ENCODE data around the gene LIN9. TPM values are rescaled to one million over a fixed set of nuclear protein-coding genes. Genes with fewer than 3 reads are reported as not detected.
A peak's percentile ranks its signal among the peaks of the same experiment; 100 is the strongest.
"Not testable (repeated sequence)": the region's sequence is repeated elsewhere in the genome, so short reads cannot be mapped to it uniquely, and the experiment has no call there.

LIN9 gene
- 1 to 10 TPM; 6.4 to 10.0 TPM for total RNA-seq

GRCh38 chr1:226308723-226309397 is at the start of gene LIN9:
Gene LIN9, minus strand, starts transcription at chr1:226309164. Its CDS starts 25 bp downstream, at chr1:226309139.
- Mint-ChIP-seq H3K36me3 (peaks cover 0 to 8% of the 10 kb centered on the region in 2 donors), H3K27ac (peak within 1 kb of the TSS; percentile 84 to 91), H3K9me3 (no peaks in the 10 kb centered on the region)
- DNase-seq (ENCODE audit: low spot score in 2 of 2) (peak; percentile 91 to 96), ATAC-seq (peak; percentile 82 to 91)

- DNase-seq (ENCODE audit: low spot score in 2 of 2) (no peak), ATAC-seq (no peak)
- Mint-ChIP-seq H3K27ac (no peak overlapping the region), H3K9me3 (no peaks in the 10 kb centered on the region), H3K36me3 (peaks cover 0 to 22% of the 10 kb centered on the region in 2 donors)
These were observed 48.5 kb upstream of the LIN9 start for GRCh38 chr1:226357416-226357815.

GRCh38 chr1:226355669-226356551 is 46.9 kb upstream of the LIN9 start:
- Mint-ChIP-seq H3K27ac (peak overlapping the region in 1 of 2 donors; percentile 20), H3K9me3 (no peaks in the 10 kb centered on the region), H3K36me3 (peaks cover 0 to 8% of the 10 kb centered on the region in 2 donors)
- ATAC-seq = peak in 1 of 2 donors; percentile 9
- no peak for DNase-seq (ENCODE audit: low spot score in 2 of 2)

- H3K36me3 Mint-ChIP-seq = no peaks in the 10 kb centered on the region
- no peak overlapping the region for H3K27ac Mint-ChIP-seq
- no peaks in the 10 kb centered on the region for H3K9me3 Mint-ChIP-seq
- ATAC-seq (no peak), DNase-seq (ENCODE audit: low spot score in 2 of 2) (no peak)
These were observed 46.1 kb upstream of the LIN9 start for GRCh38 chr1:226355016-226355415.

GRCh38 chr1:226353698-226354525 is 44.9 kb upstream of the LIN9 start:
- ATAC-seq (no peak), DNase-seq (ENCODE audit: low spot score in 2 of 2) (no peak)
- H3K9me3 Mint-ChIP-seq = no peaks in the 10 kb centered on the region
- no peaks in the 10 kb centered on the region for H3K36me3 Mint-ChIP-seq
- peak overlapping the region; percentile 1 to 68 for H3K27ac Mint-ChIP-seq

GRCh38 chr1:226351709-226352108 is 42.7 kb upstream of the LIN9 start:
- DNase-seq (ENCODE audit: low spot score in 2 of 2) = no peak
- ATAC-seq = no peak
- Mint-ChIP-seq H3K9me3 (no peaks in the 10 kb centered on the region), H3K36me3 (no peaks in the 10 kb centered on the region), H3K27ac (no peak overlapping the region)

GRCh38 chr1:226350519-226350865 is 41.5 kb upstream of the LIN9 start:
- no peaks in the 10 kb centered on the region for H3K36me3 Mint-ChIP-seq
- no peak overlapping the region for H3K27ac Mint-ChIP-seq
- ATAC-seq = no peak
- no peak for DNase-seq (ENCODE audit: low spot score in 2 of 2)
- H3K9me3 Mint-ChIP-seq = no peaks in the 10 kb centered on the region

- DNase-seq (ENCODE audit: low spot score in 2 of 2) (no peak), ATAC-seq (peak in 1 of 2 donors; percentile 17)
- Mint-ChIP-seq H3K36me3 (no peaks in the 10 kb centered on the region), H3K9me3 (no peaks in the 10 kb centered on the region), H3K27ac (no peak overlapping the region)
These were observed 41.0 kb upstream of the LIN9 start for GRCh38 chr1:226349801-226350518.

GRCh38 chr1:226349081-226349480 is 40.1 kb upstream of the LIN9 start:
- DNase-seq (ENCODE audit: low spot score in 2 of 2) (no peak), ATAC-seq (no peak)
- no peaks in the 10 kb centered on the region for H3K9me3 Mint-ChIP-seq
- no peak overlapping the region for H3K27ac Mint-ChIP-seq
- no peaks in the 10 kb centered on the region for H3K36me3 Mint-ChIP-seq

- DNase-seq (ENCODE audit: low spot score in 2 of 2) = no peak
- Mint-ChIP-seq H3K27ac (peak overlapping the region in 1 of 2 donors; percentile 32), H3K9me3 (peaks cover 7 to 13% of the 10 kb centered on the region in 2 donors), H3K36me3 (peaks cover 12% of the 10 kb centered on the region in 2 donors)
- no peak for ATAC-seq
These were observed 35.7 kb upstream of the LIN9 start for GRCh38 chr1:226344441-226345259.

- ATAC-seq (no peak), DNase-seq (ENCODE audit: low spot score in 2 of 2) (no peak)
- H3K9me3 Mint-ChIP-seq = peaks cover 7 to 13% of the 10 kb centered on the region in 2 donors
- peaks cover 12% of the 10 kb centered on the region in 2 donors for H3K36me3 Mint-ChIP-seq
- no peak overlapping the region for H3K27ac Mint-ChIP-seq
These were observed 33.7 kb upstream of the LIN9 start for GRCh38 chr1:226342656-226343055.

- not testable (repeated sequence) for H3K27ac Mint-ChIP-seq
These were observed 31.1 kb upstream of the LIN9 start for GRCh38 chr1:226340111-226340510.

GRCh38 chr1:226337276-226337875 is 28.4 kb upstream of the LIN9 start:
- peak in 1 of 2 donors; percentile 46 for ATAC-seq
- no peak for DNase-seq (ENCODE audit: low spot score in 2 of 2)
- Mint-ChIP-seq H3K36me3 (peaks cover 12% of the 10 kb centered on the region in 2 donors), H3K27ac (no peak overlapping the region), H3K9me3 (peaks cover 7 to 13% of the 10 kb centered on the region in 2 donors)

More at GRCh38 chr1:226340111-226340510, 31.1 kb upstream of the LIN9 start:
- ATAC-seq; DNase-seq (ENCODE audit: low spot score in 2 of 2): not testable (repeated sequence)
- H3K36me3 Mint-ChIP-seq = peaks cover 12% of the 10 kb centered on the region in 2 donors
- peaks cover 7 to 13% of the 10 kb centered on the region in 2 donors for H3K9me3 Mint-ChIP-seq

- peaks cover 6 to 7% of the 10 kb centered on the region in 2 donors for H3K9me3 Mint-ChIP-seq
- H3K36me3 Mint-ChIP-seq = peaks cover 7% of the 10 kb centered on the region in 2 donors
- no peak for DNase-seq (ENCODE audit: low spot score in 2 of 2)
- no peak for ATAC-seq
- H3K27ac Mint-ChIP-seq = no peak overlapping the region
These were observed 26.7 kb upstream of the LIN9 start for GRCh38 chr1:226335661-226336060.

GRCh38 chr1:226332947-226333346 is 24.0 kb upstream of the LIN9 start:
- ATAC-seq (no peak), DNase-seq (ENCODE audit: low spot score in 2 of 2) (no peak)
- Mint-ChIP-seq H3K36me3 (no peaks in the 10 kb centered on the region), H3K27ac (no peak overlapping the region), H3K9me3 (no peaks in the 10 kb centered on the region)
